ENCODE data around the gene RHOJ. TPM values are rescaled to one million over a fixed set of nuclear protein-coding genes. Genes with fewer than 3 reads are reported as not detected.

Gene RHOJ
- total RNA-seq, 2 experiments from 2014 or later, result not detected

GRCh38 chr14:63283884-63284248 is 79.6 kb downstream of the RHOJ start:
- ATAC-seq (no peak), DNase-seq (no peak)
- H3K27me3 Mint-ChIP-seq, result no peaks in the 10 kb centered on the region
- TF ChIP-seq, protein P1, sequence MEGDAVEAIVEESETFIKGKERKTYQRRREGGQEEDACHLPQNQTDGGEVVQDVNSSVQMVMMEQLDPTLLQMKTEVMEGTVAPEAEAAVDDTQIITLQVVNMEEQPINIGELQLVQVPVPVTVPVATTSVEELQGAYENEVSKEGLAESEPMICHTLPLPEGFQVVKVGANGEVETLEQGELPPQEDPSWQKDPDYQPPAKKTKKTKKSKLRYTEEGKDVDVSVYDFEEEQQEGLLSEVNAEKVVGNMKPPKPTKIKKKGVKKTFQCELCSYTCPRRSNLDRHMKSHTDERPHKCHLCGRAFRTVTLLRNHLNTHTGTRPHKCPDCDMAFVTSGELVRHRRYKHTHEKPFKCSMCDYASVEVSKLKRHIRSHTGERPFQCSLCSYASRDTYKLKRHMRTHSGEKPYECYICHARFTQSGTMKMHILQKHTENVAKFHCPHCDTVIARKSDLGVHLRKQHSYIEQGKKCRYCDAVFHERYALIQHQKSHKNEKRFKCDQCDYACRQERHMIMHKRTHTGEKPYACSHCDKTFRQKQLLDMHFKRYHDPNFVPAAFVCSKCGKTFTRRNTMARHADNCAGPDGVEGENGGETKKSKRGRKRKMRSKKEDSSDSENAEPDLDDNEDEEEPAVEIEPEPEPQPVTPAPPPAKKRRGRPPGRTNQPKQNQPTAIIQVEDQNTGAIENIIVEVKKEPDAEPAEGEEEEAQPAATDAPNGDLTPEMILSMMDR (IDR thresholded peaks at IDR 0.05), result no peak
- H3K4me1 Mint-ChIP-seq (ENCODE audit: low read depth), result no peaks in the 10 kb centered on the region
- intact Hi-C loops (cut with micrococcal nuclease), result no loop called here
- H3K27ac Mint-ChIP-seq, result no peak overlapping the region
- H3K9me3 Mint-ChIP-seq, result no peaks in the 10 kb centered on the region
- H3K36me3 Mint-ChIP-seq (ENCODE audit: low read depth), result no peaks in the 10 kb centered on the region
- H3K4me3 Mint-ChIP-seq, result no peak overlapping the region
- POLR2A ChIA-PET, result no interaction called here
- CTCF ChIA-PET, result interaction anchor here (1.3 to 1.6 kb wide), 3 partner anchors 9 to 31 kb away, joined by 4 to 5 read pairs (median 5); no protein-coding TSS in a partner anchor

GRCh38 chr14:63286071-63286470 is 81.8 kb downstream of the RHOJ start:
- ATAC-seq (no peak), DNase-seq (no peak)
- TF ChIP-seq, protein P1 (IDR thresholded peaks at IDR 0.05), result no peak
- no peaks in the 10 kb centered on the region for H3K36me3 Mint-ChIP-seq (ENCODE audit: low read depth)
- H3K4me3 Mint-ChIP-seq, result no peak overlapping the region
- ChIA-PET CTCF (no interaction called here), POLR2A (no interaction called here)
- no peaks in the 10 kb centered on the region for H3K4me1 Mint-ChIP-seq (ENCODE audit: low read depth)
- H3K27me3 Mint-ChIP-seq, result peaks cover 2% of the 10 kb centered on the region
- no peaks in the 10 kb centered on the region for H3K9me3 Mint-ChIP-seq
- intact Hi-C loops (cut with micrococcal nuclease), result no loop called here
- no peak overlapping the region for H3K27ac Mint-ChIP-seq

DNA sequence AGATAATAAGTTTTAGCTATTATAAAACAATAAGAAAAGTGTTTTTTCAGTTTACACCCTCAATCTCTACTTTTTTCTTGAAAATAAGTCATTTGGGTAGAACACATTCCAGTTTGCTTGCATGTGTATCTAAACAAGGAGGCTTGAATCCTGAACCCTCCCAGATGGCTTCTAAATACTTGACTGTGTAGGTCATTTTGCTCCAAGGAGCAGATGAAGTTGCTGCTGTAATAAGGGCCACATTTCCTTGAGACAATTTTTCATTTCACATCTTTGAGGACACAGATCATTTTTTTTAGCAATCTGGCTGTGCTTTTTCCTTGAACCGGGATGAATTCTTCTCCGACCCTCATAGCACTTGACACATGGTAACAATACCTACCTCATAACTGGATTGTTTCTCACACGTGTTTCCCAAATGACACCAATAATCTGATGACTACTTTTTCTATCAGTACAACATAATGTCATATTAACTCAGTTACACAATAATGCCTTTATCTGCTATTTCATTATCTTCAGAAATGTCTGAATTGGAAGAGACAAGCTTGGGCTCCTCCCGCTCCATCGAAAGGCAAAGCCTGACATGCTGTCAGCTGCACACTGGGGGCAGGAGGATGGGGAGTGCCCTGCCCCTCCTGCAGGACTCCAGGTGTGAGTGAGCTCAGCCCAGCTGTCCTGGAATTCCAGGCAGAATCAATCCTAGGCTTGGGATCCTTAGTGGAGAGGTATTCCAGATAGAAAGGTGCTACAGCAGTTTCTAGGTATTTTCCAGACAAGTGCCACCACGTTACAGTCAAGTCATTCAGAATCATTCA is 83.6 kb downstream of the RHOJ start:
- Mint-ChIP-seq H3K27ac (no peak overlapping the region), H3K4me3 (no peak overlapping the region), H3K4me1 (ENCODE audit: low read depth) (no peaks in the 10 kb centered on the region), H3K36me3 (ENCODE audit: low read depth) (no peaks in the 10 kb centered on the region), H3K27me3 (peaks cover 4% of the 10 kb centered on the region), H3K9me3 (no peaks in the 10 kb centered on the region)
- POLR2A ChIA-PET, result no interaction called here
- intact Hi-C loops (cut with micrococcal nuclease), result no loop called here
- TF ChIP-seq, protein P1 (IDR thresholded peaks at IDR 0.05), result no peak
- DNase-seq, result no peak
- no peak for ATAC-seq
- CTCF ChIA-PET, result interaction anchor here (1.2 kb wide), 1 partner anchor 10 kb away, joined by 6 read pairs; no protein-coding TSS in a partner anchor

DNA sequence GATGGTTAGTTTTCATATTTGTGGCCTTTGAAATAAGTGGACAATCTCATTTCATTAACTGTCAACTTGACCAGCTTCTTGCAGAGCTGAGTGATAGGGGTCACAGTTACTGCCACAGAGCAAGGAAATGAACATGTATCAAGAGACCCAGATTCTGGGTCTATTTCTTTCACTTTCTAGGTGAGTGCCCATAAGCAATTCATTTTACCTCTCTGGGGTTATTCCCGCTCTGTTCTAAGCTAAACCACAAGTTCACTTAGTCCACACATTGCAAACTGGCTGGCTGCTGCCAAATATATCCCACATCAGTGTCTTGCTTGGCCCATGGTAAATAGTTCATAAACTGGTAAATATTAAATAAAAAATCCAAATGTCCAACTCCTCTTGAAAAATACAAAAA is 84.6 kb downstream of the RHOJ start:
- TF ChIP-seq, protein P1 (IDR thresholded peaks at IDR 0.05), result no peak
- DNase-seq (no peak), ATAC-seq (no peak)
- H3K36me3 Mint-ChIP-seq (ENCODE audit: low read depth), result no peaks in the 10 kb centered on the region
- POLR2A ChIA-PET, result no interaction called here
- no peaks in the 10 kb centered on the region for H3K4me1 Mint-ChIP-seq (ENCODE audit: low read depth)
- no peaks in the 10 kb centered on the region for H3K9me3 Mint-ChIP-seq
- H3K27ac Mint-ChIP-seq, result no peak overlapping the region
- H3K27me3 Mint-ChIP-seq, result peaks cover 4% of the 10 kb centered on the region
- intact Hi-C loops (cut with micrococcal nuclease), result no loop called here
- no peak overlapping the region for H3K4me3 Mint-ChIP-seq
- CTCF ChIA-PET, result no interaction called here

DNA sequence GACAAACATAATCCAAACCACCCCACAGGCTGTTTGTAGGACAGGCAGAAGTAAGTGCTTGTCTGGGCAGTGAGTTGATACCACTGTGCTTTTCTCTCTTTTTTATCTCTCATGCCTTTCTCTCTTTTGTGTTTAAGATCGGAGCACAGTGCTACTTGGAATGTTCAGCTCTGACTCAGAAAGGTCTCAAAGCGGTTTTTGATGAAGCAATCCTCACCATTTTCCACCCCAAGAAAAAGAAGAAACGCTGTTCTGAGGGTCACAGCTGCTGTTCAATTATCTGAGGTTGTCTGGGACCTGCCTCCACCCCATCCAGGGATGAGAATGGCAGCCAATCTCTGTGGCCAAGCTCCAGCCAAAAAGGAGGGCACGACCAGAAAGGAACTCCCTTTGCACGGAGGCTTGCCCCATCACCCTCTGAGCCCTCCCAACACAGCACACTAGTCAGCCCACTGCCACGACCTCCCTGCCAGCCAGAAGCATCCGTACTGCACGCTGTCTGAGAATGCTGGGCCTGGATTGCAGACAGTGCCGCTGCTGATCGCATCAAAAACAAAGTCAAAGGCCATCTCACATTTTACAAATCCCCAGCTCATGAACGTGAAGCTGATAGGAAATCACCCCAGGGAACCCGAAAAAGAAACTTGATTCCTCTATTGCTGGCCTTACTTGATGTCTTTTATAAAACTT is 86.6 kb downstream of the RHOJ start:
- Mint-ChIP-seq H3K36me3 (ENCODE audit: low read depth) (no peaks in the 10 kb centered on the region), H3K4me1 (ENCODE audit: low read depth) (peaks cover 7% of the 10 kb centered on the region), H3K27ac (no peak overlapping the region), H3K27me3 (peaks cover 10% of the 10 kb centered on the region), H3K9me3 (no peaks in the 10 kb centered on the region), H3K4me3 (no peak overlapping the region)
- POLR2A ChIA-PET, result no interaction called here
- ATAC-seq (no peak), DNase-seq (no peak)
- intact Hi-C loops (cut with micrococcal nuclease), result no loop called here
- TF ChIP-seq, protein P1 (IDR thresholded peaks at IDR 0.05), result no peak
- CTCF ChIA-PET, result no interaction called here

Measured in activated CD8-positive, alpha-beta T cell treated with anti-CD3 and anti-CD28 coated beads for 36 hours (primary cell).